Osteocyte (in vitro differentiated cells): ENCODE results near the gene ERP44. TPM values are rescaled to one million over a fixed set of nuclear protein-coding genes. Genes with fewer than 3 reads are reported as not detected.

Source experiments
- DNase-seq: peaks from one replicate; pipeline ENCODE4 v3.0.0; 2021; ENCODE audit warnings: mixed read lengths; ENCODE audit not compliant: unreplicated experiment; ENCODE audit errors: extremely low spot score
- H3K27ac Mint-ChIP-seq: one replicate; pipeline ENCODE4 v1.8.0; 2021; ENCODE audit warnings: mild to moderate bottlenecking, mixed read lengths; ENCODE audit not compliant: unreplicated experiment
- H3K27me3 Mint-ChIP-seq: one replicate; pipeline ENCODE4 v1.8.0; 2021; ENCODE audit warnings: mixed read lengths; ENCODE audit not compliant: unreplicated experiment
- H3K36me3 Mint-ChIP-seq: one replicate; pipeline ENCODE4 v1.8.0; 2021; ENCODE audit warnings: mixed read lengths; ENCODE audit not compliant: unreplicated experiment
- H3K4me1 Mint-ChIP-seq: one replicate; pipeline ENCODE4 v1.8.0; 2021; ENCODE audit warnings: mixed read lengths; ENCODE audit not compliant: unreplicated experiment
- H3K4me3 Mint-ChIP-seq: one replicate; pipeline ENCODE4 v1.8.0; 2021; ENCODE audit warnings: mild to moderate bottlenecking, moderate library complexity, mixed read lengths; ENCODE audit not compliant: unreplicated experiment
- H3K9me3 Mint-ChIP-seq: one replicate; pipeline ENCODE4 v1.8.0; 2021; ENCODE audit warnings: mixed read lengths; ENCODE audit not compliant: unreplicated experiment
- CTCF ChIP-seq: fragments of 200-600 bp; sonication (generic); IDR thresholded peaks from 2 replicates; pipeline ENCODE4 v1.5.0; 2021; ENCODE audit warnings: antibody characterized with exemption, mild to moderate bottlenecking, moderate library complexity
- total RNA-seq: library from RNA; stranded (reverse); gene quantifications from 2 replicates; pipeline ENCODE4 v1.2.1, GENCODE V29; 2021

The ERP44 gene
- total RNA-seq, 1 donor from 2014 or later, result 24.7 TPM

- DNase-seq, result no peak
- Mint-ChIP-seq H3K4me3 (no peak overlapping the region), H3K27ac (no peak overlapping the region), H3K36me3 (no peaks in the 10 kb centered on the region), H3K4me1 (peaks cover 23% of the 10 kb centered on the region), H3K27me3 (no peaks in the 10 kb centered on the region), H3K9me3 (no peaks in the 10 kb centered on the region)
- TF ChIP-seq CTCF, result no peak
Measured at GRCh38 chr9:100092066-100092465, 6.7 kb downstream of the ERP44 start.

DNA sequence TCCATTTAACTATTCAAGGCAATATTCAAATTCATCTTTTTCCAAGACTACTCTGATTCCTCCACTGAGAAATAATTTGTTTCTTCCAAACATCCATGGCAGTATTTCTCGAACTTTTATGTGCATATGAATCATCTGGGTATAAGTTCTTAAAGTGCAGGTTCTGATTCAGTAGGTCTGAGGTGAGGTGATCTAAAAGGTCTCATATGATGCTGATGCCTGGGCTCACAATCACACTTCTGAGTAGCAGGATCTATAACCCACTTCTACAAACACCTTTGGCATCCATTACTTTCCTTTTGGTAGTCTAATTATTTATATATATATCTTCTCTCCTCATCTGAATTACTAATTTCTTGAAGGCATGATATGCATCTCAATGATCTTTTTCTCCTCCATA, 7.2 kb downstream of the ERP44 start:
- Mint-ChIP-seq H3K9me3 (no peaks in the 10 kb centered on the region), H3K27ac (no peak overlapping the region), H3K36me3 (no peaks in the 10 kb centered on the region), H3K27me3 (no peaks in the 10 kb centered on the region), H3K4me1 (peaks cover 20% of the 10 kb centered on the region), H3K4me3 (no peak overlapping the region)
- TF ChIP-seq CTCF, result no peak
- DNase-seq, result no peak

- no peaks in the 10 kb centered on the region for H3K27me3 Mint-ChIP-seq
- no peak overlapping the region for H3K27ac Mint-ChIP-seq
- DNase-seq, result no peak
- no peaks in the 10 kb centered on the region for H3K9me3 Mint-ChIP-seq
- no peaks in the 10 kb centered on the region for H3K36me3 Mint-ChIP-seq
- peaks cover 25% of the 10 kb centered on the region for H3K4me1 Mint-ChIP-seq
- no peak overlapping the region for H3K4me3 Mint-ChIP-seq
- no peak for TF ChIP-seq CTCF
Measured at GRCh38 chr9:100090880-100091279, 7.9 kb downstream of the ERP44 start.

GRCh38 chr9:100088202-100088601, 10.6 kb downstream of the ERP44 start:
- Mint-ChIP-seq H3K36me3 (no peaks in the 10 kb centered on the region), H3K4me3 (no peak overlapping the region), H3K4me1 (peaks cover 35% of the 10 kb centered on the region), H3K27me3 (no peaks in the 10 kb centered on the region), H3K9me3 (no peaks in the 10 kb centered on the region), H3K27ac (no peak overlapping the region)
- DNase-seq, result no peak
- TF ChIP-seq CTCF, result no peak

- no peak overlapping the region for H3K27ac Mint-ChIP-seq
- no peaks in the 10 kb centered on the region for H3K36me3 Mint-ChIP-seq
- peaks cover 45% of the 10 kb centered on the region for H3K4me1 Mint-ChIP-seq
- no peak for DNase-seq
- no peaks in the 10 kb centered on the region for H3K27me3 Mint-ChIP-seq
- no peaks in the 10 kb centered on the region for H3K9me3 Mint-ChIP-seq
- H3K4me3 Mint-ChIP-seq, result no peak overlapping the region
- no peak for TF ChIP-seq CTCF
Measured at GRCh38 chr9:100087218-100087617, 11.6 kb downstream of the ERP44 start.
